ENCODE measurements around the gene ABCA1. TPM values are rescaled to one million over a fixed set of nuclear protein-coding genes. Genes with fewer than 3 reads are reported as not detected.

Gene ABCA1
- total RNA-seq, 4 donors from 2014 or later, result 87.3 to 188 (median 124) TPM

DNA sequence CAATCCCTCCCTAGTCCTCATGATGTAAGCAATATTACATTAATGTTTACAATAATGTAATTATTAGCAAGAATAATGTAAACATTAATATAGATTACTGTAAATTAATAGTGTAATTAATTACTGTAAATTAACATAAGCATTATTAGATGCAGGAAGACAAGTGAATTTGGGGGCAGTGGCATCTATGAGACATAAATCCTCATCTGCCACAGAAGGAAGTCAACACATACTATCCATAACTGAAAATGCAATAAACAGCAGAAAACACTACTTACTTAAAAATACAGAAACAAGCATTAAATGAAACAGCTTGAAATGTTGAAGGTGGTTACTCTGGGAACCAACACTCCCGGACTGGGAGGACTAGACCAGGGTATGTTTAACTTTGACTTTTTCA, 181.2 kb downstream of the ABCA1 start:
- ATAC-seq (ENCODE audit: low FRiP score) (no peak), DNase-seq (ENCODE audit: low spot score) (no peak)
- TF ChIP-seq, protein P1, sequence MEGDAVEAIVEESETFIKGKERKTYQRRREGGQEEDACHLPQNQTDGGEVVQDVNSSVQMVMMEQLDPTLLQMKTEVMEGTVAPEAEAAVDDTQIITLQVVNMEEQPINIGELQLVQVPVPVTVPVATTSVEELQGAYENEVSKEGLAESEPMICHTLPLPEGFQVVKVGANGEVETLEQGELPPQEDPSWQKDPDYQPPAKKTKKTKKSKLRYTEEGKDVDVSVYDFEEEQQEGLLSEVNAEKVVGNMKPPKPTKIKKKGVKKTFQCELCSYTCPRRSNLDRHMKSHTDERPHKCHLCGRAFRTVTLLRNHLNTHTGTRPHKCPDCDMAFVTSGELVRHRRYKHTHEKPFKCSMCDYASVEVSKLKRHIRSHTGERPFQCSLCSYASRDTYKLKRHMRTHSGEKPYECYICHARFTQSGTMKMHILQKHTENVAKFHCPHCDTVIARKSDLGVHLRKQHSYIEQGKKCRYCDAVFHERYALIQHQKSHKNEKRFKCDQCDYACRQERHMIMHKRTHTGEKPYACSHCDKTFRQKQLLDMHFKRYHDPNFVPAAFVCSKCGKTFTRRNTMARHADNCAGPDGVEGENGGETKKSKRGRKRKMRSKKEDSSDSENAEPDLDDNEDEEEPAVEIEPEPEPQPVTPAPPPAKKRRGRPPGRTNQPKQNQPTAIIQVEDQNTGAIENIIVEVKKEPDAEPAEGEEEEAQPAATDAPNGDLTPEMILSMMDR (IDR thresholded peaks at IDR 0.05), result no peak

DNA sequence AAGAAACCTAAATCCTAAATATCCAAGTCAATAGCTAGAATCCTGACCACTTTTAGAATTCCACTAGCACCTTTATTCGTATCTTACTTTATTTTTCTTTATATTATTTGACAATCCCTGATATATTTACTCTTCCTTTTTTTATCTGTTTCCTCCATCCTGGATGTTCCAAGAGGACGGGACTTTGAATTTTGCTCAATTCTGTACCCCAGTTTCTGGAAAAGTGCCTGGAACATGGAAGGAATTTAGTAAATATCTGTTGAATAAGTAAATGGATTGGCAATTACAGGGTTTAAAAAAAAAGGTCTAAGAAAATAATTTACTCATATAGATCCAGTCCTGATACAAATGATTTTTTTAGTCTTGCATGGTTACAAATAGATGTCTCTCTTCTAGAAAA, 181.7 kb downstream of the ABCA1 start:
- TF ChIP-seq, protein P1 (IDR thresholded peaks at IDR 0.05), result no peak
- no peak for DNase-seq (ENCODE audit: low spot score)
- ATAC-seq (ENCODE audit: low FRiP score), result no peak

DNA sequence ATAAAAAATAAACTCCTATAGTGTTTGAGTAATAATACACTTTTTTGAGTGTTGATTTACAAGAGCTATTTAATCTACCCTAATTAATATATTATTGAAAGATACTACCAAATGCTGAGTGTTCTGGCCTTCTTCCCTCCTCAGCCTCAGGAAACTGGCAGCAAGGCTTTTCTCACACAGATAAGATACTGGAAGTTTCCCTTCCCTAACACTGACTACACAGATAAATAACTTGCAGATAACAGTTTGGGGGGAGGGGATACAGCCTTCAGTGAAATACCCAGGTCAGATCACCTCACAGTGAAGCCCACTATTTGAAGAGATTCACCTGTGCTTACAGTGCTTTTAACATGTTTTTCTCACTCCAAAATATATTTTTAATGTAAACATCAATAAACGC, 182.1 kb downstream of the ABCA1 start:
- ATAC-seq (ENCODE audit: low FRiP score) (no peak), DNase-seq (ENCODE audit: low spot score) (no peak)
- TF ChIP-seq, protein P1 (IDR thresholded peaks at IDR 0.05), result no peak

DNA sequence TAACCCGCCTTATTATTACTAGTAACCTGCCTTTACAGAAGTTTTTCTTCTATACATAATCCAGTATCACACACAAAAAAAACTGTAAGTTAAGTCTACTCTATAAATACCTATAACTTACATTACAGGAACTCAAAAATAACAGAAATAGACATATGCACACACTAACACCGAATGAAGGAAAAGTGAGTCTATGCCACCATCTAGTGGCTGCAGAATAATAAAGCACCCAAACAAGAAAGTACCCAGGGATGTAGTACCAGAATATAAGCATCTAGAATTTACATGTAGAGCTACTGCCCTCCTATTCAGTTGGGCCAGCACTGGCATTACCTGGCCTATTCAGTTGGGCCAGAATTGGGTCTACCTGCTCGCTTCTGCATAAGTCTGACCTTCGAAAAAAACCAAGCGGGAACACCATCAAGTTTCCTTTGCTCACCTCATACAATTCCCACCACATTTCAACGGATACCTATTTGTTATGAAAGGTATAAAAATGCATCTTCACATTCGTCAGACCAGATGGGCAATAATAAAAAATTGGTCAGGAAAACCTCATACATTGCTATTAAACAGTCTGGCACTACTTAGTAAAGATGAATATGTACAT, 184.5 kb downstream of the ABCA1 start:
- no peak for ATAC-seq (ENCODE audit: low FRiP score)
- TF ChIP-seq, protein P1 (IDR thresholded peaks at IDR 0.05), result no peak

DNA sequence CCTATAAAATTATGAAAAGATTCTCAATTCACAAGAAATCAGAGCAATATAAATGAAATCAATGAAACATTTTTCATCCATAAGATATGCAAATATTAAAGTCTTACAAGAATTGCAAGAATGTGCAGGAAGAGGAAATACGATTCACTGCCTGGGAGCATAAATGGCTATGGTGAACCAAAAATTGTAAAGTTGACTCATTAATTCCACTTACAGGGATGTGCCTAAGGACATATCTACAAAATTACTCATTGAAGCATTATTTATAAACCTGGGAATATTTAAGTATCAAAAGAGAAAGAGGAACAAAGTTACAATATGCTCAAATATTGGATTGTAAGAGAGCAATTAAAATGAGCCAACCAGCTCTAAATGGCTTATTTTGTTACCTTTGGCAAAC, 187.3 kb downstream of the ABCA1 start:
- TF ChIP-seq, protein P1 (IDR thresholded peaks at IDR 0.05), result no peak
- ATAC-seq (ENCODE audit: low FRiP score) (no peak), DNase-seq (ENCODE audit: low spot score) (no peak)

More for the DNA sequence above, 184.5 kb downstream of the ABCA1 start:
- no peak for DNase-seq (ENCODE audit: low spot score)

DNA sequence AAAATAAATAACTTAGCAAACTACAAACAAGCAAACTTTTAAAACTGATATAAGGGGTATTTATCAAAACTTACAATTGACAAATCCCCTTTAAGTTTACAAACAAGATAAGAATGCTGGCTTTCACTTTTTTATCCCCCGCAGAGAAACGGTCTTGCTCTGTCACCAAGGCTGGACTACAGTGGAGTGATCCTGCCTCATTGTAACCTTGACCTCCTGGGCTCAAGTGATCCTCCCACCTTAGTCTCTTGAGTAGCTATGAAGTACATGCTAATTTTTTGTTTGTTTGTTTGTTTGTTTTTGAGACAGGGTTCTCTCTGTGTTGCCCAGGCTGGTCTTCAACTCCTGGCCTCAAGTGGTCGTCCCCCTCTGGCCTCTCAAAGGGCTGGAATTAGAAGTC, 189.5 kb downstream of the ABCA1 start:
- DNase-seq (ENCODE audit: low spot score), result no peak
- TF ChIP-seq, protein P1 (IDR thresholded peaks at IDR 0.05), result no peak
- ATAC-seq (ENCODE audit: low FRiP score), result no peak

Other genes with a start within 250 kb of the ABCA1 start
- not detected for gene OR13D1, start 233.6 kb downstream of the ABCA1 start, total RNA-seq
- 10 to 100 TPM; 22.9 to 39.6 (median 29.6) TPM for gene NIPSNAP3A, start 180.5 kb downstream of the ABCA1 start, total RNA-seq
- 10 to 100 TPM in 3 of 4 donors, 1 to 10 TPM in 1; 7.1 to 16.1 (median 13.0) TPM for gene NIPSNAP3B, start 164.0 kb downstream of the ABCA1 start, total RNA-seq

Data from omental fat pad (tissue), 4 donors.